Activated CD4-positive, alpha-beta T cell treated with anti-CD3 and anti-CD28 coated beads, Interleukin-2, amount 50 U/mL, for 1 hour (primary cell): ENCODE results near the gene MRPS34.

ENCODE experiments used
- DNase-seq: peaks from one replicate; pipeline ENCODE4 v3.0.0-alpha.2; 2020

MRPS34 gene

GRCh38 chr16:1723450-1724147 lies 49.3 kb downstream of the MRPS34 start:
- peak; percentile 44 for DNase-seq
